T-helper 17 cell (primary cell): ENCODE results near the gene NUP107. TPM values are rescaled to one million over a fixed set of nuclear protein-coding genes. Genes with fewer than 3 reads are reported as not detected.
"Not testable (repeated sequence)": the region's sequence is repeated elsewhere in the genome, so short reads cannot be mapped to it uniquely, and the experiment has no call there.

ENCODE experiments used
- ATAC-seq: fragments of 150-1000 bp; cut with Tn5 transposase; 2 replicates; pipeline ENCODE4 v1.10.0; 2021; ENCODE audit warnings: mild to moderate bottlenecking, moderate library complexity
- DNase-seq, 3 donors: peaks; one replicate each; pipeline versions ENCODE4 v3.0.0 to v3.0.0-alpha.2; 2020 to 2021
- H3K9me3 ChIP-seq: one replicate; pipeline ENCODE4 v1.7.0; 2013; ENCODE audit warnings: low read length, mild to moderate bottlenecking; ENCODE audit not compliant: control insufficient read depth, poor library complexity, severe bottlenecking
- H3K27ac Mint-ChIP-seq: one replicate; pipeline ENCODE4 v1.8.0; 2022; ENCODE audit warnings: mild to moderate bottlenecking, moderate library complexity, mixed read lengths
- H3K27me3 Mint-ChIP-seq: one replicate; pipeline ENCODE4 v1.8.0; 2022; ENCODE audit warnings: mixed read lengths
- H3K36me3 Mint-ChIP-seq: one replicate; pipeline ENCODE4 v1.8.0; 2022; ENCODE audit warnings: low read depth, mixed read lengths
- H3K4me1 Mint-ChIP-seq: one replicate; pipeline ENCODE4 v1.8.0; 2022; ENCODE audit warnings: mild to moderate bottlenecking, mixed read lengths
- H3K4me3 Mint-ChIP-seq: one replicate; pipeline ENCODE4 v1.8.0; 2022; ENCODE audit warnings: mild to moderate bottlenecking, moderate library complexity, mixed read lengths
- total RNA-seq, 4 donors: library from RNA in 2 of 4; stranded (reverse) in 2 of 4; gene quantifications; one replicate each; pipeline ENCODE4 v1.2.3 and lab custom pipeline; 2022 to 2026

Gene NUP107
- total RNA-seq, 2 donors from 2014 or later, result 39.2 to 42.4 TPM

DNA sequence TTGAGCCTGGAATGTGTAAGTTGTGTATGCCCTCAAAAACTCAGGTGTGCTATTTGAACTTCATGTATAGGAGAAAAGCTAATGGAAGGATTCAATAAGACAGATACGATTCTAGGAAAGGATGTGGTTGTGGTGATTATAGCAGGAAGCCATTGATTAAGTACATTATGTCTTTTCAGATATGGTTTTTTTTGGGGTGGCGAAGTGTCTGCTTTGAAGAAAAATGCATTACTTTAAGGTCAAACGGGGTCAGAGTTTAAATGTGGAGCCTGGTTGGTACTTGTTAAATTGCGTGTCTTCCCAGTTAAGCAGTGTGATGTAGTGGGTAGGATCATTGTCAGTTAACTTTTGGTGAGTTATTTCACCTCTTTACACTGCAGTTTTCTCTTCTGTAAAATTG is 13.0 kb upstream of the NUP107 start:
- H3K4me3 Mint-ChIP-seq, result peak overlapping the region; percentile 86
- DNase-seq (no peak), ATAC-seq (peak; percentile 64)
- peak overlapping the region; percentile 89 for H3K27ac Mint-ChIP-seq
- H3K27me3 Mint-ChIP-seq, result no peaks in the 10 kb centered on the region
- H3K4me1 Mint-ChIP-seq, result peaks cover 31% of the 10 kb centered on the region
- no peaks in the 10 kb centered on the region for H3K9me3 ChIP-seq
- H3K36me3 Mint-ChIP-seq, result no peaks in the 10 kb centered on the region

DNA sequence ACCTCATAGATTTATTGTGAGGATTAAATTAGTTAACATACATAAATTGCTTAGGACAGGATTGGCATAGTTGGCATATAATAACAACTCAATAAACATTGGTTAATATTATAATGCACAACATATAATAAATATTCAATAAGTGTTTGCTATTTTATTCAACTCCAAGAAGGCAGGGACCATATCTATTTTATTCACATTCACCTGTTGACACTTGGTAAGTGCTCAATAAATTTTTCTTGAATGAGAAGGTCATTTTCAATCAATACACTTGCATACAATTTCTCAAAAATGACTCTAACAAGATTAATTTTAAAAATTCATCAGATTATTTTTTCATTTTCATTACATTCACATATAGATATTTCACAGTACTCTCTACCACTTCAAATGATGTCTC is 12.4 kb upstream of the NUP107 start:
- H3K4me3 Mint-ChIP-seq, result peak overlapping the region; percentile 86
- no peak for DNase-seq
- peaks cover 34% of the 10 kb centered on the region for H3K4me1 Mint-ChIP-seq

DNA sequence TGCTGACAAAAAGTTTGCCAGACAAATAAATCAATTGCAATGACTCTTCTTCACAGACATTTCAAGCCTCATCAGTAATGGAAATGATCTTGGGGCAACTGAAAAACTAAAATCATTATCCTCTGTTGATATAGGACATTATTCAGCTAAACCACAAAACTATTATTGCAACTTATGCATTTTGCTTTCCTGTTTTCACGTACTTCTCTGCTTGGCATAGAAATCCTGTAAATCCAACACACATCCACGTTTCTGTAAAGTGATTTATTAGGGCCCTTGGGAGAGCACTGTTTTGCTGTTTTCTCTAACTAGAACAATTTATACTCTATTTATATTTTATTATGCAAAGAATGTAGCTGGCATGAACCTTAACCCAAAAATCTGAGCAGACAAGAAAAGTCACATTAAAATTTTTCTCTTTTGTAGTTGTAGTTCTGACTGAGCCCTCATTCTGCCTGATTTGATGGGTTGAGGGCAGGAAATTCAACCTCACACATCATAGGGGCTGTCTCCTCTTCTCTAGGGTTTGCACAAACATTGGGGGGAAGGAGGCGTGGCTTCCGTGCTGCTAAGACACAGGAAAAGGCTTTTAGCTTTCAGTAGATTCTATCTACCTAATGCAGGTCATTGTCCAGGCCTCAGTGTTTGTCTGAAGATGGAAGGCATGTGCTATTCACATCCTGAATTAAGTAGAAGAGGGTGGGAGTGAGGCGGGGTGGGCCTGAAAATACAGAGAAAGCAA is 11.5 kb upstream of the NUP107 start:
- DNase-seq (peak; percentile 23 to 32 (median 25)), ATAC-seq (peak; percentile 90)
- Mint-ChIP-seq H3K27ac (peak overlapping the region; percentile 89), H3K27me3 (no peaks in the 10 kb centered on the region), H3K4me3 (peak overlapping the region; percentile 77), H3K36me3 (peaks cover 3% of the 10 kb centered on the region), H3K4me1 (peaks cover 36% of the 10 kb centered on the region)
- H3K9me3 ChIP-seq, result no peaks in the 10 kb centered on the region

More for the DNA sequence above, 12.4 kb upstream of the NUP107 start:
- Mint-ChIP-seq H3K27me3 (no peaks in the 10 kb centered on the region), H3K27ac (peak overlapping the region; percentile 89), H3K36me3 (peaks cover 1% of the 10 kb centered on the region)
- no peaks in the 10 kb centered on the region for H3K9me3 ChIP-seq
- ATAC-seq, result no peak

DNA sequence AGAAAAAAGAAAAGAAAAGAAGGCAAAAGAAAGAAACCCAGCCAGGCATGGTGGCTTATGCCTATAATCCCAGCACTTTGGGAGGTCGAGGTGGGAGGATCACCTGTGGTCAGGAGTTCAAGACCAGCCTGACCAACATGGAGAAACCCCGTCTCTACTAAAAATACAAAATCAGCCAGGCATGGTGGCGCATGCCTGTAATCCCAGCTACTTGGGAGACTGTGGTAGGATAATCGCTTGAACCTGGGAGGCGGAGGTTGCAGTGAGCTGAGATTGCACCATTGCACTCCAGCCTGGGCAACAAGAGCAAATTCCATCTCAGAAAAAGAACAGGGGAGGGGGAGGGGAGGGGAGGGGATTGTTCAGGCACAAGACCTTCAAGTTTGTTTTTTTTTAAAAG is 9.9 kb upstream of the NUP107 start:
- H3K36me3 Mint-ChIP-seq, H3K9me3 ChIP-seq, H3K4me3 Mint-ChIP-seq, ATAC-seq, DNase-seq, H3K27me3 Mint-ChIP-seq: not testable (repeated sequence)
- H3K4me1 Mint-ChIP-seq, result peaks cover 29% of the 10 kb centered on the region
- H3K27ac Mint-ChIP-seq, result peak overlapping the region; percentile 89

DNA sequence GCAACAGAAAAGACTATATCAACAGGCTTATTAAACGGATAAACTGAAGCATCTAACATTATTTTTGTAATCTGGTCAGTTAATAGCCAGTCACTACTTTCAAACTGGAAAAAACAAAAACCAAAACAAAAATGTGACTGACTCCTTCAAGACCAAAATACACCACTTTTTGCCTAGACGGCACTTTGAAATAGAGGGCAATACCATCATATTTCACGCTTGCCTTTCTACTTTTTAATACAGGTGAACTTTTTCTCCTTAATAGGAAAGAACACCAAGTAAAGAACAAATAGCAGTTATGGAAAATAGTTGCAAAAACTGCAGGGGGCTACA is 550 bp upstream of the NUP107 start:
- ATAC-seq (peak; percentile 2), DNase-seq (no peak)
- Mint-ChIP-seq H3K27me3 (no peaks in the 10 kb centered on the region), H3K4me1 (peaks cover 4% of the 10 kb centered on the region), H3K4me3 (peak overlapping the region; percentile 96), H3K36me3 (no peaks in the 10 kb centered on the region), H3K27ac (peak overlapping the region; percentile 94)
- H3K9me3 ChIP-seq, result no peaks in the 10 kb centered on the region

DNA sequence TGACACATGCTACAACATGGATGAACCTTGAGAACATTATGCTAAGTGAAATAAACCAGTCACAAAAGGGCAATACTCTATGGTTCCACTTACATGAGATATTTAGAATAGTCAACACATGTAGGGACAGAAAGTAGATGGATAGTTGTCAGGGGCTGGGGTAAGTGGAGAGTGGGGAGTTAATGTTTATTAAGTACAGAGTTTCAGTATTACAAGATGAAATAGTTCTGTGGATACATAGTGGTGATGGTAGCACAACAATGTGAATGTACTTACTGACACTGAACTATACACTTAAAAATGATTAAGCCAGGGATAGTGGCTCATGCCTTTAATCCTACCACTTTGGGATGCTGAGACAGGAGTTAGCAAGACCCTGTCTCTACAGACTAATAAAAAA is 8.7 kb downstream of the NUP107 start:
- Mint-ChIP-seq H3K27me3 (no peaks in the 10 kb centered on the region), H3K36me3 (peaks cover 14% of the 10 kb centered on the region), H3K4me3 (no peak overlapping the region), H3K4me1 (no peaks in the 10 kb centered on the region), H3K27ac (no peak overlapping the region)
- ATAC-seq, result no peak
- DNase-seq, result no peak
- no peaks in the 10 kb centered on the region for H3K9me3 ChIP-seq

DNA sequence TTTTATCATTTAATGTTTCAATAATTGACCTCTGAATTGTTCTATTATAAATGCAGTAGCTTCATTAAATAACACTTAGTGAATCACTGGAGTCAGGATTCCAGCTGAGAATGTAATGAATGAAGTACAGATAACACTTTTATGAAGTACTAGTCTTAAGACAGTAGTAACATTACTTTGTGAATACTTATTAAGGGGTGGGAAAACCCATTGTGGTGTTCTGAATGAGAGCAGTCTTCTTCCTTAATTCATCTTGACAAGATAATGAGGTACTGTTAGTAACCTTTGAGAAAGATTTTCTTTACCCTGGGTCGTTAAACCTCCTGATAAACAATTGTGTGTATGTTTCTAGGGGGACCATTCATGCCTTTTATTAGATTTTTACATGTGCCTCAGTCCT is 12.7 kb downstream of the NUP107 start:
- Mint-ChIP-seq H3K4me1 (no peaks in the 10 kb centered on the region), H3K4me3 (no peak overlapping the region), H3K27me3 (no peaks in the 10 kb centered on the region), H3K27ac (no peak overlapping the region), H3K36me3 (peaks cover 18% of the 10 kb centered on the region)
- no peak for DNase-seq
- H3K9me3 ChIP-seq, result no peaks in the 10 kb centered on the region
- ATAC-seq, result no peak

DNA sequence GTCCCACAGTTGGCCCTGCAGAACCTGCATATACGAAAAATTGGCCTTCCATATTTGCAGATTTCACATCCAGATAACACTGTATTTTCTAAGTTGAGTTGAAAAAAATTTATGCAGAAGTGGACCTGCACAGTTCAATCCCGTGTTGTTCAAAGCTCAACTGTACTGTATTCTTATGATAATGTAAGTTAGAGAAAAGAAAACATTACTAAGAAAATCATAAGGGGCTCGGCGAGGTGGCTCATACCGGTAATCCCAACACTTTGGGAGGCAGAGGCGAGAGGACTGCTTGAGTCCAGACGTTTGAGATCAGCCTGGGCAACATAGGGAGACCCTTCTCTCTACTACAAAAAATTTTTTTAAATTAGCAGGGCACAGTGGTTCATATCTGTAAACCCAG is 41.0 kb downstream of the NUP107 start:
- Mint-ChIP-seq H3K4me3 (no peak overlapping the region), H3K36me3 (no peaks in the 10 kb centered on the region), H3K27ac (no peak overlapping the region), H3K4me1 (peaks cover 2% of the 10 kb centered on the region), H3K27me3 (no peaks in the 10 kb centered on the region)
- DNase-seq (no peak), ATAC-seq (no peak)
- no peaks in the 10 kb centered on the region for H3K9me3 ChIP-seq

DNA sequence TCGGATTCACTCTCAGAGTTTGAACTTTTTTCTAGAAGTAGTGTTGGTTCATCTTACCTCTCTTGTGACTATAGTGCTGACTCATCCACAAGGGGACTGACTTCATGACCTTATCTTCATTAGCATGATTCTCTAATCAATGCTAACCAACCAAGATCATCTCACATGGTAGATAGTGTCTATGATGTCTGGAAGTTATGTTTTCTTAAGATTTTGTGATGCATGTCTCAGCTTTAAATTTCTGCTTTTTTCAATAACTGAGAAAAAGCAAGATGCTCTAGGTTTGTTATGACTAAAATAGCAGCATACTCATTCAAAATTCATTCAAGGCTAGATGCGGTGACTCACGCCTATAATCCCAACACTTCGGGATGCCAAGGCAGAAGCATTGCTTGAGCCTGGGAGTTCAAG is 46.9 kb downstream of the NUP107 start:
- H3K9me3 ChIP-seq, result no peaks in the 10 kb centered on the region
- Mint-ChIP-seq H3K36me3 (peaks cover 2% of the 10 kb centered on the region), H3K27me3 (no peaks in the 10 kb centered on the region), H3K4me3 (no peak overlapping the region), H3K27ac (no peak overlapping the region), H3K4me1 (peaks cover 2% of the 10 kb centered on the region)
- DNase-seq, result no peak
- no peak for ATAC-seq

DNA sequence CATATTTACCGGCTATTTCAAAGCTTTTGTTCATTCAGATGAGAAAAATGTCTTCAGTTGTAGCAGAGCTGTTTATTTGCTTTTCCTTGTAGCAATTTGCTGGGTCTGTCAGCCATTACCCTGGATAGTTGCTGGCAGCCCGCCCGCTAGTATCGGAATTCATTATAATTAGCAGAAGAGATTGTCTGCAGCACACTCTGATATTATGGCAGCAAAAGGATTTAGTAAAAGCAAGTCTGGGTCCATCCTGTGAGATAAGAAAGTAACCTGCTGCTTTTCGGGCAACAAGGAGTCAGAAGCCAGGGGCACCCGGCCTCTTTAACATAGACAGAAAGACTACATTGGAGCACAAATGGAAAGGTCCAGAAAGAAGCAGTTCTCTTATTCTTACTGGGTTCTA is 53.1 kb downstream of the NUP107 start:
- H3K27me3 Mint-ChIP-seq, result no peaks in the 10 kb centered on the region
- no peak overlapping the region for H3K4me3 Mint-ChIP-seq
- H3K9me3 ChIP-seq, result no peaks in the 10 kb centered on the region
- DNase-seq (no peak), ATAC-seq (no peak)
- H3K4me1 Mint-ChIP-seq, result peaks cover 4% of the 10 kb centered on the region
- H3K27ac Mint-ChIP-seq, result no peak overlapping the region
- H3K36me3 Mint-ChIP-seq, result peaks cover 2% of the 10 kb centered on the region

DNA sequence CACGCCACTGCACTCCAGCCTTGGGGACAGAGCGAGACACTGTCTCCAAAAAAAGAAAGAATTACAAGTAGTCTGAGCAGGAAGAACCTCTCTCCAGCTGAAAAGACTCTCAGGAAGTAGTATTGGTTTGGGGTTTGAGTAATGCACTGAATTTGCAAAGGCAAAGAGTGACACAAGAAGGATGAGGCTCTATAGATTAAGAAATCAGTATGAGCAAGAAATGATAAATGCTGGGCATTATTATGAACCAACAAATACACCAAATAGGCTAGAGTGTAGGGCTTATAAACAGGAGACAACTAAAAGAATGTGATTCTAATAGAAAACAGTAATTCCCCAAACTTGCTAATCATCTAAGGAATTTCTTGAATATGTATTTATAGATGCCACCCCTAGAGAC is 56.6 kb downstream of the NUP107 start:
- H3K27ac Mint-ChIP-seq, result peak overlapping the region; percentile 54
- no peak for DNase-seq
- H3K36me3 Mint-ChIP-seq, result peaks cover 2% of the 10 kb centered on the region
- ATAC-seq, result no peak
- H3K9me3 ChIP-seq, result no peaks in the 10 kb centered on the region
- peaks cover 14% of the 10 kb centered on the region for H3K4me1 Mint-ChIP-seq
- H3K27me3 Mint-ChIP-seq, result no peaks in the 10 kb centered on the region
- peak overlapping the region; percentile 28 for H3K4me3 Mint-ChIP-seq

DNA sequence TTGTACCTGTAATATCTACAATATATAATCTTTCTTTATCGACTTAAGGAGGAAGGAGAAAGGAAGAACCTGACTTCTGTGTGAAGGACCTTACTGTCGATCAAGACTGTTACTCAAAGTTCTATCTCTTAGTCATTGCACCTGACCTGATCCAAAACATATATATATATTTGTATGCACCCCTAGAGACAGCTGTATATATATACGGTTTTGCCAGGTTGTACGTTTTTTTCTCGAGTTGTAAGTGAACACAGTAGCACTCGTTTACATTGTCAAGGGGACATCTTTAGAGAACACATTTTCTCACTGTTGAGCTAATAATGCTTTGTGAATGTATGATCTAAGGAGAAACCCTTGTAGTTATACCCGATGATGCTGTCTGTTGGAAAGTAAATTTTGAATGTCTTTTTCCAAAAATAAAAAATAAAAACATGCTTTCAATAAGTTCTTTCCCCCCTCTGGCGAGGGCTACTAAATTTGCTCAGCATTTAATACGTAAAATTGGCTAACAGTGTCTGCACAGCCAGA is 58.7 kb downstream of the NUP107 start:
- ATAC-seq, result peak; percentile 5
- H3K27me3 Mint-ChIP-seq, result no peaks in the 10 kb centered on the region
- H3K9me3 ChIP-seq, result no peaks in the 10 kb centered on the region
- peaks cover 27% of the 10 kb centered on the region for H3K4me1 Mint-ChIP-seq
- peak overlapping the region; percentile 91 for H3K27ac Mint-ChIP-seq
- H3K4me3 Mint-ChIP-seq, result peak overlapping the region; percentile 98
- DNase-seq, result no peak
- H3K36me3 Mint-ChIP-seq, result peaks cover 12% of the 10 kb centered on the region

DNA sequence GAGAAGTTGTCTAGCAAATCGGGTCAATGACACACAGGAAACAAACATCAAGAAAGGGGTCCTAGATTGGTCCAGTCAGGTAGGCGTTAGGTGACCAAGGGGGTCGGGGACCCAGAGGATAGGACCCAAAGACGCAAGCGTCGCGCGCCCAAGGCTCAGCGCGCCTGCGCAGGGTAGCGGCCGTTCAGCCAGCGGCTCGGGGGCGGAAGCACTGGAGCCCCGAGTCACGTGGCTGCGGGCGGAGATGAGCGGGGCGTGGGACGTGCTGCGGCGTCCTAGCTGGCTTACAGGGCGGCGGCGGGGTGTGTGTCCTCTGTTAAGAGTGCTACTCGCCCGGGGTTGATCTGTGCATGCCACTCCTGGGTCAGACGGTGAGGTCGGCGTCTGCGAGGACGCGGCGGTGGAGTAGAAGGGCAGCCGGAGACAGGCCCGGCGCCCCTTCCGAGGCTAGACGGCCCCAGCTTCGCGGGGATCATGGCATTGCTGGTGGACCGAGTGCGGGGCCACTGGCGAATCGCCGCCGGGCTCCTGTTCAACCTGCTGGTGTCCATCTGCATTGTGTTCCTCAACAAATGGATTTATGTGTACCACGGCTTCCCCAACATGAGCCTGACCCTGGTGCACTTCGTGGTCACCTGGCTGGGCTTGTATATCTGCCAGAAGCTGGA is 59.3 kb downstream of the NUP107 start, which contains the start of gene SLC35E3:
Gene SLC35E3, plus strand, starts transcription at position 273 of the 668 bp plus-strand sequence. Its CDS starts 202 bp downstream, at position 475.
- peak; percentile 83 to 86 (median 85) for DNase-seq
- peaks cover 29% of the 10 kb centered on the region for H3K4me1 Mint-ChIP-seq
- H3K27me3 Mint-ChIP-seq, result no peaks in the 10 kb centered on the region
- peaks cover 12% of the 10 kb centered on the region for H3K36me3 Mint-ChIP-seq
- peak; percentile 99 for ATAC-seq
- H3K9me3 ChIP-seq, result no peaks in the 10 kb centered on the region
- peak within 1 kb of the TSS; percentile 98 for H3K4me3 Mint-ChIP-seq
- H3K27ac Mint-ChIP-seq, result peak within 1 kb of the TSS; percentile 91
